ENCODE measurements around the gene PDGFD.

PDGFD gene

GRCh38 chr11:103907136-103907535 lies 256.8 kb downstream of the PDGFD start:
- ATAC-seq (ENCODE audit: insufficient read depth, low read depth) (no peak), DNase-seq (no peak)
- no peak overlapping the region for H3K9ac ChIP-seq (ENCODE audit: low read depth, low read length)
- H3K9me3 ChIP-seq (ENCODE audit: insufficient read depth, low read length, severe bottlenecking) = no peaks in the 10 kb centered on the region
- no peaks in the 10 kb centered on the region for H3K27me3 ChIP-seq (ENCODE audit: insufficient read depth, low read length, poor library complexity)
- TF ChIP-seq EZH2 (IDR thresholded peaks at IDR 0.05; ENCODE audit: borderline replicate concordance, low read depth, low read length, severe bottlenecking) = no peak
- TF ChIP-seq, protein P1, sequence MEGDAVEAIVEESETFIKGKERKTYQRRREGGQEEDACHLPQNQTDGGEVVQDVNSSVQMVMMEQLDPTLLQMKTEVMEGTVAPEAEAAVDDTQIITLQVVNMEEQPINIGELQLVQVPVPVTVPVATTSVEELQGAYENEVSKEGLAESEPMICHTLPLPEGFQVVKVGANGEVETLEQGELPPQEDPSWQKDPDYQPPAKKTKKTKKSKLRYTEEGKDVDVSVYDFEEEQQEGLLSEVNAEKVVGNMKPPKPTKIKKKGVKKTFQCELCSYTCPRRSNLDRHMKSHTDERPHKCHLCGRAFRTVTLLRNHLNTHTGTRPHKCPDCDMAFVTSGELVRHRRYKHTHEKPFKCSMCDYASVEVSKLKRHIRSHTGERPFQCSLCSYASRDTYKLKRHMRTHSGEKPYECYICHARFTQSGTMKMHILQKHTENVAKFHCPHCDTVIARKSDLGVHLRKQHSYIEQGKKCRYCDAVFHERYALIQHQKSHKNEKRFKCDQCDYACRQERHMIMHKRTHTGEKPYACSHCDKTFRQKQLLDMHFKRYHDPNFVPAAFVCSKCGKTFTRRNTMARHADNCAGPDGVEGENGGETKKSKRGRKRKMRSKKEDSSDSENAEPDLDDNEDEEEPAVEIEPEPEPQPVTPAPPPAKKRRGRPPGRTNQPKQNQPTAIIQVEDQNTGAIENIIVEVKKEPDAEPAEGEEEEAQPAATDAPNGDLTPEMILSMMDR (IDR thresholded peaks at IDR 0.05; ENCODE audit: borderline replicate concordance, extremely low read depth, low read length, poor library complexity, severe bottlenecking) = no peak
- H3K27ac ChIP-seq (ENCODE audit: low read length) = peak overlapping the region; percentile 78
- peak overlapping the region; percentile 37; the same call in 1 of the 2 replicates for H3K4me2 ChIP-seq (ENCODE audit: insufficient read depth, low read length)
- H4K20me1 ChIP-seq (ENCODE audit: insufficient read depth, low read length) = no peaks in the 10 kb centered on the region
- peaks cover 33% of the 10 kb centered on the region for H3K4me1 ChIP-seq (ENCODE audit: insufficient read depth, low read length)
- no peaks in the 10 kb centered on the region for H3K36me3 ChIP-seq (ENCODE audit: insufficient read depth, low read length)
- no peak overlapping the region for H3K4me3 ChIP-seq (ENCODE audit: low read depth in 1 of 2, low read length in 2 of 2)
- no peaks in the 10 kb centered on the region for H3K79me2 ChIP-seq (ENCODE audit: insufficient read depth, low read length)
- H2AFZ ChIP-seq (ENCODE audit: low read depth, low read length) = peak overlapping the region; percentile 17; the same call in 1 of the 2 replicates

DNA sequence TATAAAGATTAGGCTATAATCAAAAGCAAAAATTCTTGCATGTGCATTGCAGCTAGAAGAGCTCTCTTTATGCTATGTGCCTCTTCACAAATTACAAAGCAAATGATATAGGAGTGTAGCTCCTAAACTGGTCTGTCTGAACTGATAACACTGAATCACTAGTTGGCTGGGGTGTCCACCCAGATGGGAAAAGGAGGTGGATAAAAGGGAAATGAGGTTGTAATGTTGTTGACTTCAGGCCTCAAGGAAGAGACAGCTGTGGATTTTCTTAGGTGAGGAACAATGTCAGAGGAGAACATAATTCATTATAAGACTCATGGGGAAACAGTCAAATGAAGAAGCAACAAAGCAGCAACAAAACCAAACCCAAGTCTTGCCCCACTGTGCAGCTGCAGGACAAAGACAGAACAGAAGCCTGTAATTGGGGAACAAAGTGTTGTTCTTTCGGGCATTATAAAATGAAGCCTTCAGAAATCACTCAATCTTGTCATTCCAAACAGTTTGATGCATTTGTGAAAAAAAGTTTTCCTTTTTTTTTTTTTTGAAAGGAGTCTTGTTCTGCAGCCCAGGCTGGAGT lies 257.6 kb downstream of the PDGFD start:
- Histone ChIP-seq H3K4me2 (ENCODE audit: insufficient read depth, low read length) (no peak overlapping the region), H3K79me2 (ENCODE audit: insufficient read depth, low read length) (no peaks in the 10 kb centered on the region), H2AFZ (ENCODE audit: low read depth, low read length) (peak overlapping the region; percentile 56; the same call in 1 of the 2 replicates), H3K27ac (ENCODE audit: low read length) (no peak overlapping the region), H3K9ac (ENCODE audit: low read depth, low read length) (no peak overlapping the region), H3K9me3 (ENCODE audit: insufficient read depth, low read length, severe bottlenecking) (no peaks in the 10 kb centered on the region), H3K4me3 (ENCODE audit: low read depth in 1 of 2, low read length in 2 of 2) (no peak overlapping the region), H3K4me1 (ENCODE audit: insufficient read depth, low read length) (peaks cover 33% of the 10 kb centered on the region), H4K20me1 (ENCODE audit: insufficient read depth, low read length) (no peaks in the 10 kb centered on the region), H3K27me3 (ENCODE audit: insufficient read depth, low read length, poor library complexity) (no peaks in the 10 kb centered on the region), H3K36me3 (ENCODE audit: insufficient read depth, low read length) (no peaks in the 10 kb centered on the region)
- DNase-seq (no peak), ATAC-seq (ENCODE audit: insufficient read depth, low read depth) (no peak)
- TF ChIP-seq EZH2 (IDR thresholded peaks at IDR 0.05; ENCODE audit: borderline replicate concordance, low read depth, low read length, severe bottlenecking) = no peak
- TF ChIP-seq, protein P1 (IDR thresholded peaks at IDR 0.05; ENCODE audit: borderline replicate concordance, extremely low read depth, low read length, poor library complexity, severe bottlenecking) = no peak

DNA sequence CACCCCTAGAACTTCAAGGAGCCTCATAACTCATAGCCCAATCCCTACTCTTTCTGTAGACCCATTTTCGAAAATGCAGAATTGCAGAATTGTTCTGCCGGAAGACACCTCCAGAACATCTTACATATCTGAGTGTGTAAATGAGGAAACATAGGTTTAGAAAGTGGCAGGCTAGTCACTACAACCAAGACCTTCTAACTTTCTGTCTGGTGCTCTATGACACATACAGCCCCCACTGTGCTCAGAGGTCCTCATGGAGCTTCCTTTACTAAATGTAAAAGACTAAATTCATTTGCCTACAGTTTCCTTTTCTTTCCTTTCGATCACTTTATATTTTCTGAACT lies 259.7 kb downstream of the PDGFD start:
- peak; percentile 29; the same call in 1 of the 3 replicates for ATAC-seq (ENCODE audit: insufficient read depth, low read depth)
- H3K4me3 ChIP-seq (ENCODE audit: low read depth in 1 of 2, low read length in 2 of 2) = no peak overlapping the region
- H3K79me2 ChIP-seq (ENCODE audit: insufficient read depth, low read length) = no peaks in the 10 kb centered on the region
- no peak overlapping the region for H3K27ac ChIP-seq (ENCODE audit: low read length)
- H3K9me3 ChIP-seq (ENCODE audit: insufficient read depth, low read length, severe bottlenecking) = no peaks in the 10 kb centered on the region
- no peak for DNase-seq
- no peaks in the 10 kb centered on the region for H3K27me3 ChIP-seq (ENCODE audit: insufficient read depth, low read length, poor library complexity)
- no peak overlapping the region for H3K4me2 ChIP-seq (ENCODE audit: insufficient read depth, low read length)
- H3K4me1 ChIP-seq (ENCODE audit: insufficient read depth, low read length) = peaks cover 33% of the 10 kb centered on the region
- H3K36me3 ChIP-seq (ENCODE audit: insufficient read depth, low read length) = no peaks in the 10 kb centered on the region
- TF ChIP-seq, protein P1 (IDR thresholded peaks at IDR 0.05; ENCODE audit: borderline replicate concordance, extremely low read depth, low read length, poor library complexity, severe bottlenecking) = no peak
- no peaks in the 10 kb centered on the region for H4K20me1 ChIP-seq (ENCODE audit: insufficient read depth, low read length)
- no peak overlapping the region for H3K9ac ChIP-seq (ENCODE audit: low read depth, low read length)
- H2AFZ ChIP-seq (ENCODE audit: low read depth, low read length) = no peak overlapping the region
